M059J (cell line): ENCODE data around the gene CEBPB. TPM values are rescaled to one million over a fixed set of nuclear protein-coding genes. Genes with fewer than 3 reads are reported as not detected.

Source experiments
- DNase-seq: peaks from one replicate; pipeline ENCODE4 v3.0.0-alpha.2; 2012; ENCODE audit warnings: low read depth
- total RNA-seq: library from RNA; depleted of rRNA; stranded (reverse); fragments of >200 nt; shearing (Covaris generic); gene quantifications from 2 replicates; pipeline ENCODE4 v1.2.3, GENCODE V29; 2014; rRNA removed

CEBPB gene
- total RNA-seq, 1 experiment from 2014 or later: 51.8 TPM

DNA sequence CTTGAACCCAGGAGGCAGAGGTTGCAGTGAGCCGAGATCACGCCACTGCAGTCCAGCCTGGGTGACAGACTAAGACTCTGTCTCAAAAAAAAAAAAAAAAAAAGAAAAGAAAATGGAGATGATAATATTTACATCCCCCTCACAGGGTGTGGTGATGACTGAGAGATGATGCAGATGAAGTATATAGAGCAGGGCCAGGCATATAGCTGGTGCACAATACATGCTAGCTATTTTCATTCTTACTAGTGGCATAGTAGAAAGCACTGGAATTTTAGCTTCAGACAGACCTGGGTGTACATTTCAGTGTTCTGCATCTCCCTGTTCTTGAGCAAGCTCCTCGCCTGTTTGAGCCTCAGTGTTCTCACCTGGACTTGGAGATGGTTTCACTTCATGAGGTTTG, 36.9 kb downstream of the CEBPB start:
- no peak for DNase-seq

- no peak for DNase-seq
These were observed 38.6 kb downstream of the CEBPB start for GRCh38 chr20:50229156-50229607.

- DNase-seq: no peak
These were observed 39.6 kb downstream of the CEBPB start for GRCh38 chr20:50230184-50230583.

- no peak for DNase-seq
These were observed 40.4 kb downstream of the CEBPB start for GRCh38 chr20:50230871-50231560.

GRCh38 chr20:50231854-50232253, 41.2 kb downstream of the CEBPB start:
- no peak for DNase-seq

- DNase-seq: no peak
These were observed 42.2 kb downstream of the CEBPB start for GRCh38 chr20:50232651-50233324.

GRCh38 chr20:50233325-50234212, 42.9 kb downstream of the CEBPB start:
- DNase-seq: no peak

DNA sequence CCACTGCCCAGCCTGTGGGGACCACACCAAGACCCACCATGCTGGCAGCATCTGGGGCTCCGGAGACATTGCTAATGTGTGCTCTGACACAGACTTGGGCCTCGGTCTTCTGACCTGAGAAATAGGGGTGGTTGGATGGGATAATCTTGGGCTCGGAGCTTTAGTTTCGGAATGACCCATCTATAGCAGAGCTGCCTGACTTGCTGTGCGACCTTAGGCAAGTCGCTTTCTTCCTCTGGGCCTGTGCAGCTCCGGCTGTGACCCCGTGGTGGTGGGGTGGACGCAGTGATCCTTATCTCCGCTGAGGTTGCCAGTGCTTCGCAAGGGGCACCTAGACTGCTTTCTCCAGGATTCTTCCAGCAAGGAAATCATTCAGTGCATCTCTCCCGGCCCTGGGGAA, 43.7 kb downstream of the CEBPB start:
- DNase-seq: no peak

DNA sequence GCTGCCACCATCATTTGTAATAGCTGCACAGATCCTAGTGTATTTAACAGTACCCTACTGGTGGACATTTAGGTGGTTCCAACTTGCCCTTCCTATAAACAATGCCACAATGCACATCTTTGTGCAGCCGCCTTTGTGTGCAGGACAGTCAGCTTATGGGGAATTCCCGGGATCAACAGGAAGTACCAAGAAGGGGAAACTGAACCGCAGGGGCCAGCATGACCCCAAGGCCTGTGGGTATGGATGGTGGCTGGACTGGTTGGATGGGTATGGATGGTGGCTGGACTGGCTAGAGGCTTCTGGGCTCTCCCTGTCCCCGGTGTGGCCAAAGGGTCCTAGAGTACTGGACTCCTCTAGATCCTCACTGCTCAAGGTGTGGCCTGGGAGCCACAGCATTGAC, 46.7 kb downstream of the CEBPB start:
- DNase-seq: peak; percentile 62

- no peak for DNase-seq
These were observed 47.6 kb downstream of the CEBPB start for GRCh38 chr20:50238081-50238800.

DNA sequence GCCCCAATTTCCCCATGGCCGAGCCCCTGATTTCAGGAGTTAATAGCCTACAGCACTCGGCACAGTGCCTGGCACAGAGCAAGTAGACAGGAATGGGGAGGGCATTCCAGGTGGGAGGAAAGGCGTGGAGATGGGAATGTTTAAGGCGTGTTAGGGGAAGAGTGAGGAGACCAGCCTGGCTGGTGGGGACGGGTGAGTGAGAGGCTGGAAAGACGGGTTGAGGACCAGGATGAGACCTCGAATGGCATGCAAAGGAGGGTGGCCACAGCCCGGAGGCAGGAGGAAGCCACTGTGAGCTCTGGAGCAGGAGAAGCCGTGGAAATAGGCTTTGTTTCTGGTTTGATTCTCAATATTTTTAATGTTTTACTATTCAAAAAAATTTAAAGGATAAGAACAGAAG, 49.5 kb downstream of the CEBPB start:
- no peak for DNase-seq

DNA sequence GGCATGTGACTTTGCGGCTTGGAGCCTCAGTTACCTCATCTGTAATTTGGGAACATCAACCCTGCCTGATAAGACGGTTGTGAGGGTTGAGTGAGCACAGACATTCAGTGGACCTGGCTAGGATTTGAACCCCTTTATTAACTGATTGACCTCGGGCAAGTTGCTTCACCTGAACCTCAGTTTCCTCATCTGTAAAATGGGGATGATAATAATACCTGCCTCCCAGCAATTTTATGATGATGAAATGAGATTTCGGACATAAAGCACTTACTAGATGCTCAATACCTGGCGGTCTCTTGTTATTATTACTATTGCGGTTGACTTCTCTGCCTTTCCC, 51.5 kb downstream of the CEBPB start:
- DNase-seq: no peak

Other genes with a start within 250 kb of the CEBPB start
- gene SNAI1, start 207.8 kb upstream of the CEBPB start, total RNA-seq: 8.4 and 10.6 TPM in 2 replicates
- gene UBE2V1, start 77.7 kb upstream of the CEBPB start, total RNA-seq: 135 and 170 TPM in 2 replicates
- 49.6 and 61.9 TPM in 2 replicates for gene PEDS1, start 37.1 kb upstream of the CEBPB start, total RNA-seq